ENCODE measurements around the gene GAS6. TPM values are rescaled to one million over a fixed set of nuclear protein-coding genes. Genes with fewer than 3 reads are reported as not detected.
"Not testable (repeated sequence)": the region's sequence is repeated elsewhere in the genome, so short reads cannot be mapped to it uniquely, and the experiment has no call there.

The GAS6 gene
- total RNA-seq, 1 donor from 2014 or later: 71.5 TPM

DNA sequence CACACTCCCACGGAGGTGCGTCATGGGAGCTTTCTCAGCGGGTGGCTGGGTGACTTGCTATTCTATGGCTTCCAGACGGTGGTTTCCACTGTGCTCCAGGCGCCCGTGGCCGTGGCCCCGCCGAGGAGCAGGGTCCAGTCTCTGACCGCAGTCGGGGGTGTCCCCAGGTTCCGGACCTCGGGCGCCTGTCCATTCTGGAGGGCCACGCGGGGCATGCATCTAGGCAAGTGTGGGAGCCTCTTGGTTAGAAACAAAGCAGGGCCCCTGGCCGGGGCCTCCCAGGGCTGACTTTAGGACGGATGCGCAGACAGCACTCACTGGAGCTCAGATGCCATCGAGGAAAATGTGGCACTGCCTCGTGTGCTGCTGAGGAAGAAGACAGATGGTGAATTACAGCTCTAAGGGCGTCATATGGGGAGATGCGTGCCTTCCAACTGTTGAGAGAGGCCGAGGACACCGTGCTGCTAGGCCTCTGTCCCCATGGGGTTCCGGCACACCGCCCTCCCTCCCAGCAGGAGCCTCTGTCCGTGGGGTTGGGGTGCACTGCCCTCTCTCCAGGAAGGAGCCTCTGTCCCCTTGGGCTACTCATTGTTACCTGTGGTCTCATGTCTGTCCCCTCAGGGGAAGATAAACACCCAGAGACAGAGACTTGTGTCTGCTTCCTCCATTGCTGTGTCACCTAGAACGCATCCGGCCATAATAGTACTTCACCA, 66.8 kb downstream of the GAS6 start:
- H3K27ac Mint-ChIP-seq: no peak overlapping the region
- peak in 1 of 2 experiments; percentile 18 for DNase-seq (ENCODE audit: low spot score in 2 of 2, unreplicated experiment in 2 of 2)
- no peak overlapping the region for H3K4me3 Mint-ChIP-seq
- H3K27me3 Mint-ChIP-seq (ENCODE audit: low read depth): peaks cover 10% of the 10 kb centered on the region
- H3K36me3 Mint-ChIP-seq: no peaks in the 10 kb centered on the region
- H3K9me3 Mint-ChIP-seq: no peaks in the 10 kb centered on the region
- TF ChIP-seq, protein P1, sequence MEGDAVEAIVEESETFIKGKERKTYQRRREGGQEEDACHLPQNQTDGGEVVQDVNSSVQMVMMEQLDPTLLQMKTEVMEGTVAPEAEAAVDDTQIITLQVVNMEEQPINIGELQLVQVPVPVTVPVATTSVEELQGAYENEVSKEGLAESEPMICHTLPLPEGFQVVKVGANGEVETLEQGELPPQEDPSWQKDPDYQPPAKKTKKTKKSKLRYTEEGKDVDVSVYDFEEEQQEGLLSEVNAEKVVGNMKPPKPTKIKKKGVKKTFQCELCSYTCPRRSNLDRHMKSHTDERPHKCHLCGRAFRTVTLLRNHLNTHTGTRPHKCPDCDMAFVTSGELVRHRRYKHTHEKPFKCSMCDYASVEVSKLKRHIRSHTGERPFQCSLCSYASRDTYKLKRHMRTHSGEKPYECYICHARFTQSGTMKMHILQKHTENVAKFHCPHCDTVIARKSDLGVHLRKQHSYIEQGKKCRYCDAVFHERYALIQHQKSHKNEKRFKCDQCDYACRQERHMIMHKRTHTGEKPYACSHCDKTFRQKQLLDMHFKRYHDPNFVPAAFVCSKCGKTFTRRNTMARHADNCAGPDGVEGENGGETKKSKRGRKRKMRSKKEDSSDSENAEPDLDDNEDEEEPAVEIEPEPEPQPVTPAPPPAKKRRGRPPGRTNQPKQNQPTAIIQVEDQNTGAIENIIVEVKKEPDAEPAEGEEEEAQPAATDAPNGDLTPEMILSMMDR (IDR thresholded peaks at IDR 0.05; ENCODE audit: unreplicated experiment): no peak
- H3K4me1 Mint-ChIP-seq: peaks cover 3% of the 10 kb centered on the region

DNA sequence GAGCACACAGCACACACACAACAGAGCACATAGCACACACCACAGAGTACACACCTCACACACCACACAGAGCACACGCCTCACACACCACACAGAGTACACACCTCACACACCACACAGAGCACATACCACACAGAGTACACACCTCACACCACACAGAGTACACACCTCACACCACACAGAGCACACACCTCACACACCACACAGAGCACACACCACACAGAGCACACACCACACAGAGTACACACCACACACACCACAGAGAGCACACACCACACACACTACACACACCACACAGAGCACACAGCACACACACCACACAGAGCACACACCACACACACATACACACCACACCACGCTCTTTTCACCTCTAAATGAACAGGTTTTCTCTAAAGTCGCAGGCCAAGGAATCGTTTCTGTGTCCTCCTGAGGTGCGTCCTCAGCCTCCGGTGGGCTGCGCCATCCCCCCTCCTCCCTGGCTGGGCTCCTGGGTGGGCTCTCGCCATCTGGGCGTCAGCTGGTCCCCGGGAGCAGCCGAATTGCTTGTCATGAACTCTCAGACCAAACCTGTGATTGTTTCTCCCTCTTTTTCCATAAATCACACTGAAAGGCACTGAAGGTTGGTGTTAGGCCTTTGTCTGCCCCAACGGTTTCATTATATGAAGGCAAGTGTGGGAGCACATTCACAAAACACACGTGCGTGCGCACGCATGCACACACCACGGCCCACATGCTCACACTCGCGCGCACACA, 67.5 kb downstream of the GAS6 start:
- Mint-ChIP-seq H3K27me3 (ENCODE audit: low read depth) (peaks cover 10% of the 10 kb centered on the region), H3K4me3 (no peak overlapping the region), H3K27ac (no peak overlapping the region), H3K9me3 (no peaks in the 10 kb centered on the region), H3K4me1 (no peaks in the 10 kb centered on the region), H3K36me3 (no peaks in the 10 kb centered on the region)
- no peak for DNase-seq (ENCODE audit: low spot score in 2 of 2, unreplicated experiment in 2 of 2)
- TF ChIP-seq, protein P1 (IDR thresholded peaks at IDR 0.05; ENCODE audit: unreplicated experiment): no peak

DNA sequence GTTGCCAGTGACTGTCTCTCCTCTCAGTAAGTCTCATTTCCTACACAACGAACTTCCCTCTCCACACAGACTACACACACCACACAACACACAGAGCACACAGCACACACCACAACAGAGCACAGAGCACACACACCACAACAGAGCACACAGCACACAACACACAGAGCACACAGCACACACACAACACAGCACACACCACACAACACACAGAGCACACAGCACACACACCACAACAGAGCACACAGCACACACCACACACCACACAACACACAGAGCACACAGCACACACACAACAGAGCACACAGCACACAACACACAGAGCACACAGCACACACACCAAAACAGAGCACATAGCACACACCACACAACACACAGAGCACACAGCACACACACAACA, 68.5 kb downstream of the GAS6 start:
- H3K27me3 Mint-ChIP-seq (ENCODE audit: low read depth): peaks cover 15% of the 10 kb centered on the region
- DNase-seq (ENCODE audit: low spot score in 2 of 2, unreplicated experiment in 2 of 2); H3K36me3 Mint-ChIP-seq; H3K4me3 Mint-ChIP-seq; H3K27ac Mint-ChIP-seq; H3K4me1 Mint-ChIP-seq; H3K9me3 Mint-ChIP-seq: not testable (repeated sequence)

DNA sequence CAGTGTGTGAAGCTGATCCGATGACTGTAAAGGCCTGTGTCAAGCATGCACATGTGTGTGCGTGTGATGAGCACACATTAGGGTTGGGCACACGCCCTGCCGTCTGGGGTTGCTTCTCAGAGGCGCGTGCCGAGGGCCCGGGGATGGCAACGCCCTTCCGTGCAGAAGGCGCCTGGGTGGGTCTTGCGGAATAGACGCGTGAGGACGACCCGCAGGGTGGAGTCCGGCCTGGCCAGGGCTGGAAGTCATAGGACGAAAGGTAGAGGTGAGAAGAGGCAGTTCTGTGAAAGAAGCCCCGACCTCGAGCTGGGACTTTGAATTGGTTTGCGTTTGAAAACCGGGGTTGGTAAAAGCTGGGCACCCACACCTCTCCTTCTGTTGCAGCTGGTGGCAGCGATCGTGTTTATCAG, 69.1 kb downstream of the GAS6 start:
- no peaks in the 10 kb centered on the region for H3K9me3 Mint-ChIP-seq
- peaks cover 15% of the 10 kb centered on the region for H3K27me3 Mint-ChIP-seq (ENCODE audit: low read depth)
- DNase-seq (ENCODE audit: low spot score in 2 of 2, unreplicated experiment in 2 of 2): no peak
- TF ChIP-seq, protein P1 (IDR thresholded peaks at IDR 0.05; ENCODE audit: unreplicated experiment): no peak
- H3K27ac Mint-ChIP-seq: no peak overlapping the region
- no peak overlapping the region for H3K4me3 Mint-ChIP-seq
- H3K36me3 Mint-ChIP-seq: no peaks in the 10 kb centered on the region
- H3K4me1 Mint-ChIP-seq: no peaks in the 10 kb centered on the region

DNA sequence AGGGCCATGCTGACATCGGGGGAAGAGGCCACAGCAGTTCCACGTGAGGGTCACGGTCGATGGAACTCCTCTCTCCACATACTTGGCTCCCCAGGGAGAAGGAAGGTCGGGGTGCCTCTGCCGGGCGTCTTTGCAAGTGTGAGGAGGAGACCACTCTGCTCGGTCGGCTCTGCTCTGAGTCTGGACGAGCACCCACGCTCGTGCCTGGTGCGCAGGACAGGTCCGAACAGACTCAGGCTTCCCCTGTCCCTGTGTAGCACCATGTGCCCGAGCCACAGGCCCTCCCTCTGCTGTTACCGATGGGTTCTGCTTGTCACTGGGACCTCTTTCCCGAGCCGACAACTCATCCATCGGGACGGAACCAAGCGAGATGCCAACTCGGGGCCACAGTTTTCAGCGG, 69.8 kb downstream of the GAS6 start:
- Mint-ChIP-seq H3K27ac (no peak overlapping the region), H3K4me3 (no peak overlapping the region), H3K4me1 (no peaks in the 10 kb centered on the region), H3K9me3 (no peaks in the 10 kb centered on the region), H3K27me3 (ENCODE audit: low read depth) (peaks cover 19% of the 10 kb centered on the region), H3K36me3 (no peaks in the 10 kb centered on the region)
- TF ChIP-seq, protein P1 (IDR thresholded peaks at IDR 0.05; ENCODE audit: unreplicated experiment): no peak
- no peak for DNase-seq (ENCODE audit: low spot score in 2 of 2, unreplicated experiment in 2 of 2)

DNA sequence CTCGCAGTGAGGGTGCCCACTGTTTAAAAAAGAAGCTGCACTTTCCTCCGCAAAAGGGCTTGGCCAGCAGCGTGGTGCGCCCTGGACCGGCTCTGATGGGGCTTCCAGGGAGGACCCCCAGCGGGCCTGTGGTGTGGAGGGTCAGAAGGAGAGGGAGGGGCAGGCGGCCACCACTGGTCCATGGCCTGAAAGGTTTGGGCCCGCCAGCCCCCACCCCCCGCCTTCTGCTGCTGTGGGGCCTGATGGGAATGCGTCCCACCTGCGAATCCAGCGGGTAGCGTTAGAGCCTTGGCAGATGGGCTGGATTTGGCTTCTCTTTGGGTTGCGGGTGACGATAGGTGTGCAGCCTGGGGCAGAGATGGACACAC, 70.2 kb downstream of the GAS6 start:
- TF ChIP-seq, protein P1 (IDR thresholded peaks at IDR 0.05; ENCODE audit: unreplicated experiment): no peak
- no peaks in the 10 kb centered on the region for H3K36me3 Mint-ChIP-seq
- no peak overlapping the region for H3K27ac Mint-ChIP-seq
- H3K27me3 Mint-ChIP-seq (ENCODE audit: low read depth): peaks cover 20% of the 10 kb centered on the region
- no peaks in the 10 kb centered on the region for H3K4me1 Mint-ChIP-seq
- DNase-seq (ENCODE audit: low spot score in 2 of 2, unreplicated experiment in 2 of 2): no peak
- H3K4me3 Mint-ChIP-seq: no peak overlapping the region
- H3K9me3 Mint-ChIP-seq: no peaks in the 10 kb centered on the region
